PC-9 (cell line): Measurements from ENCODE around the gene NRARP. TPM values are rescaled to one million over a fixed set of nuclear protein-coding genes. Genes with fewer than 3 reads are reported as not detected.

ENCODE experiments used
- BruUV-seq: library from RNA; stranded (reverse); fragments of 400-500 nt; replicated peaks from 2 replicates; lab custom pipeline; 2021; lab: Mats Ljungman, UMichigan
- CTCF ChIA-PET: fragments of 300-600 bp; sonication (Branson Sonifier 250); formaldehyde crosslinking; loops from one replicate; lab custom pipeline; 2022; ENCODE audit warnings: antibody characterized with exemption; lab: Charles Lee
- POLR2A ChIA-PET: fragments of 300-600 bp; sonication (Branson Sonifier 250); formaldehyde crosslinking; loops from one replicate; lab custom pipeline; 2022; ENCODE audit warnings: antibody characterized with exemption; ENCODE audit not compliant: unreplicated experiment; lab: Charles Lee
- DNase-seq, 2 experiments: peaks; one replicate each; pipeline versions ENCODE4 v3.0.0 to v3.0.0-alpha.2; 2015 to 2022; ENCODE audit warnings: mixed read lengths in 1 of 2
- H2AFZ ChIP-seq: fragments of 200-600 bp; sonication (generic); 2 replicates; pipeline ENCODE4 v1.8.1; 2017; ENCODE audit warnings: antibody characterized with exemption
- H3F3A ChIP-seq: fragments of 200-600 bp; sonication (generic); 2 replicates; pipeline ENCODE4 v1.8.1; 2017; ENCODE audit warnings: antibody characterized with exemption, mild to moderate bottlenecking, low read depth; ENCODE audit not compliant: insufficient read depth
- H3K27ac ChIP-seq: fragments of 200-600 bp; sonication (generic); 2 replicates; pipeline ENCODE4 v1.6.1; 2016; ENCODE audit warnings: mixed run types
- H3K27me3 ChIP-seq: fragments of 200-600 bp; sonication (generic); 2 replicates; pipeline ENCODE4 v1.6.1; 2016; ENCODE audit warnings: low read depth, mixed run types; ENCODE audit not compliant: insufficient read depth
- H3K36me3 ChIP-seq: fragments of 200-600 bp; sonication (generic); 2 replicates; pipeline ENCODE4 v1.6.1; 2016; ENCODE audit warnings: low read depth, mixed run types
- H3K4me1 ChIP-seq: fragments of 200-600 bp; sonication (generic); replicated peaks from 2 replicates; pipeline ENCODE4 v1.6.1; 2016; ENCODE audit warnings: mixed run types; ENCODE audit not compliant: insufficient read depth
- H3K4me2 ChIP-seq: fragments of 200-600 bp; sonication (generic); 2 replicates; pipeline ENCODE4 v1.6.1; 2017; ENCODE audit warnings: mixed run types
- H3K4me3 ChIP-seq: fragments of 200-600 bp; sonication (generic); 2 replicates; pipeline ENCODE4 v1.6.1; 2016; ENCODE audit warnings: mixed run types
- H3K79me2 ChIP-seq: fragments of 200-600 bp; sonication (generic); 2 replicates; pipeline ENCODE4 v1.6.1; 2017; ENCODE audit warnings: low read depth, mixed run types
- H3K9me2 ChIP-seq: fragments of 200-600 bp; sonication (generic); 2 replicates; pipeline ENCODE4 v1.8.1; 2017; ENCODE audit warnings: mild to moderate bottlenecking; ENCODE audit not compliant: insufficient read depth
- H3K9me3 ChIP-seq: fragments of 200-600 bp; sonication (generic); 2 replicates; pipeline ENCODE4 v1.8.1; 2016; ENCODE audit warnings: low read depth; ENCODE audit not compliant: insufficient read depth
- H4K20me1 ChIP-seq: fragments of 200-600 bp; sonication (generic); 2 replicates; pipeline ENCODE4 v1.8.1; 2017; ENCODE audit not compliant: insufficient read depth
- CTCF ChIP-seq: fragments of 200-600 bp; sonication (generic); conservative IDR thresholded peaks from 2 replicates; pipeline ENCODE4 v1.6.1; 2017; ENCODE audit warnings: mixed run types, antibody characterized with exemption, mild to moderate bottlenecking, moderate library complexity
- EZH2 ChIP-seq: fragments of 200-600 bp; sonication (generic); IDR thresholded peaks from 2 replicates; pipeline ENCODE4 v1.8.0; 2017; ENCODE audit warnings: antibody characterized with exemption, low read depth
- intact Hi-C: fragments of 100-400 bp; cut with micrococcal nuclease; formaldehyde crosslinking; loops from one replicate; pipeline ENCODE4 v1.10.0; 2022; ENCODE audit not compliant: unreplicated experiment
- total RNA-seq: library from RNA; stranded (reverse); gene quantifications from 2 replicates; pipeline ENCODE4 v1.2.3, GENCODE V29; 2021

Gene NRARP
- total RNA-seq, 1 experiment from 2014 or later, result 20.6 TPM

- no peak overlapping the region for H2AFZ ChIP-seq
- H3K36me3 ChIP-seq, result no peaks in the 10 kb centered on the region
- no peaks in the 10 kb centered on the region for H3K4me1 ChIP-seq
- BruUV-seq, result no TSS peak
- no peaks in the 10 kb centered on the region for H3K9me3 ChIP-seq
- no peaks in the 10 kb centered on the region for H3K9me2 ChIP-seq
- no peak for TF ChIP-seq CTCF
- no peak for TF ChIP-seq EZH2
- no peak overlapping the region for H3K27ac ChIP-seq
- ChIA-PET POLR2A (no interaction called here), CTCF (interaction anchor here (0.6 kb wide), 1 partner anchor 238 kb away, joined by 3 read pairs; no protein-coding TSS in a partner anchor)
- intact Hi-C loops, result no loop called here
- no peak overlapping the region for H3K4me2 ChIP-seq
- no peaks in the 10 kb centered on the region for H3K27me3 ChIP-seq
- no peak overlapping the region for H3K4me3 ChIP-seq
- peaks cover 12% of the 10 kb centered on the region; the same call in 1 of the 2 replicates for H3F3A ChIP-seq
- peaks cover 12% of the 10 kb centered on the region; the same call in 1 of the 2 replicates for H4K20me1 ChIP-seq
- DNase-seq, result no peak
- no peaks in the 10 kb centered on the region for H3K79me2 ChIP-seq
Observed at GRCh38 chr9:137270929-137271695, 31.0 kb downstream of the NRARP start.

DNA sequence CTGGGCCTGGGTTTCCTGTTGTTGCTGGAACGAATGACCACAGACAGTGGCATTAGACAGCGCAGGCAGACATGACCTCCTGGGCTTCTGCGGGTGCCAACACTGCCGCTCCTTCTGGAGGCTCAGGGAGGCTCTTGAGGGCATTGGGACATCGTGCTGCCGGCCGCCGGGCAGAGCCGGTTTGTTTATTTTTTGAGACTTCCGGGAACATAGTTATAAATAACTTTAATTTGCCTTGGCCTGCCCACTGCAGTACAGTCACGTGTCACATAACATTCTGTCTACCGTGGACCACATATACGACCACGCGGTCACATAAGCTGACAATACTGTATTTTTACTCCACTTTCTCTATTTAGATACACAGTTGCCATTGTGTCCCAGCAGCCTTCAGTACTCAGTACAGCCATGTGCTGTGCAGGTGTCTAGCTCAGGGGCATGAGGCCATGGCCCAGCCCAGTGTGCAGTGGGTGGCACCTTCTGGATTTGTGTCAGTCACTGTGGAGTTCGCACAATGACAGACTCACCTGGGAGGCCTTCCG, 32.8 kb downstream of the NRARP start:
- CTCF ChIA-PET, result interaction anchor here (0.6 kb wide), 1 partner anchor 68 kb away, joined by 5 read pairs; no protein-coding TSS in a partner anchor
- H3K79me2 ChIP-seq, result no peaks in the 10 kb centered on the region

More for the DNA sequence above, 32.8 kb downstream of the NRARP start:
- Histone ChIP-seq H4K20me1 (peaks cover 12% of the 10 kb centered on the region; the same call in 1 of the 2 replicates), H3K4me2 (no peak overlapping the region), H3K36me3 (no peaks in the 10 kb centered on the region), H3K4me3 (no peak overlapping the region), H3F3A (no peaks in the 10 kb centered on the region), H3K4me1 (no peaks in the 10 kb centered on the region), H3K9me3 (no peaks in the 10 kb centered on the region), H2AFZ (no peak overlapping the region), H3K27me3 (no peaks in the 10 kb centered on the region), H3K9me2 (no peaks in the 10 kb centered on the region), H3K27ac (no peak overlapping the region)
- POLR2A ChIA-PET, result no interaction called here
- TF ChIP-seq CTCF, result no peak
- no peak for TF ChIP-seq EZH2
- intact Hi-C loops, result no loop called here
- BruUV-seq, result no TSS peak
- DNase-seq, result no peak
